GM18498 (cell line): ENCODE results near the gene EGFL7.
"Not testable (repeated sequence)": the region's sequence is repeated elsewhere in the genome, so short reads cannot be mapped to it uniquely, and the experiment has no call there.

Source experiments
- ATAC-seq: cut with Tn5 transposase; IDR thresholded peaks from one replicate; pipeline ENCODE4 v1.9.1; 2021; ENCODE audit warnings: mild to moderate bottlenecking, moderate library complexity; ENCODE audit not compliant: unreplicated experiment

Gene EGFL7

GRCh38 chr9:136624184-136624951 is 38.3 kb upstream of the EGFL7 start:
- ATAC-seq, result no peak

GRCh38 chr9:136625101-136626065 is 37.3 kb upstream of the EGFL7 start:
- ATAC-seq, result no peak

- no peak for ATAC-seq
These were observed 36.5 kb upstream of the EGFL7 start for GRCh38 chr9:136626066-136626725.

GRCh38 chr9:136626740-136627642 is 35.7 kb upstream of the EGFL7 start:
- no peak for ATAC-seq

GRCh38 chr9:136627703-136628102 is 35.0 kb upstream of the EGFL7 start:
- no peak for ATAC-seq

GRCh38 chr9:136628268-136628667 is 34.4 kb upstream of the EGFL7 start:
- ATAC-seq, result no peak

- no peak for ATAC-seq
These were observed 33.5 kb upstream of the EGFL7 start for GRCh38 chr9:136629001-136629878.

GRCh38 chr9:136629879-136630661 is 32.6 kb upstream of the EGFL7 start:
- ATAC-seq, result no peak

GRCh38 chr9:136630662-136630992 is 32.1 kb upstream of the EGFL7 start:
- no peak for ATAC-seq

GRCh38 chr9:136631038-136632000 is 31.4 kb upstream of the EGFL7 start:
- no peak for ATAC-seq

- not testable (repeated sequence) for ATAC-seq
These were observed 30.6 kb upstream of the EGFL7 start for GRCh38 chr9:136632072-136632471.

- ATAC-seq, result not testable (repeated sequence)
These were observed 30.1 kb upstream of the EGFL7 start for GRCh38 chr9:136632491-136633106.

GRCh38 chr9:136634904-136635303 is 27.8 kb upstream of the EGFL7 start:
- ATAC-seq, result no peak

- ATAC-seq, result no peak
These were observed 22.3 kb upstream of the EGFL7 start for GRCh38 chr9:136640171-136641111.

GRCh38 chr9:136642439-136642921 is 20.2 kb upstream of the EGFL7 start:
- no peak for ATAC-seq
